K562 (cell line): ENCODE measurements around the gene MPP7. TPM values are rescaled to one million over a fixed set of nuclear protein-coding genes. Genes with fewer than 3 reads are reported as not detected.

Experiments used
- ATAC-seq: fragments of 200-7000 bp; cut with Tn5 transposase; 3 replicates; pipeline ENCODE4 v1.9.1; 2020; ENCODE audit warnings: moderate library complexity
- BruUV-seq: library from RNA; stranded (reverse); fragments of 400-500 nt; replicated peaks from 2 replicates; lab custom pipeline; 2021; lab: Mats Ljungman, UMichigan
- CTCF ChIA-PET: fragments of 300-600 bp; formaldehyde crosslinking; extraction: SDS; loops from one replicate; lab custom pipeline; 2021; ENCODE audit warnings: low intra/inter-chr PET ratio; lab: Yijun Ruan, JAX
- POLR2A ChIA-PET: fragments of 300-600, 350-650 bp; sonication (Branson Sonifier 250); formaldehyde crosslinking; extraction: SDS; loops from one replicate; lab custom pipeline; 2021; ENCODE audit warnings: antibody characterized with exemption, inconsistent platforms; lab: Yijun Ruan, JAX
- DNase-seq, 4 experiments: peaks; one replicate each; pipeline versions ENCODE4 v3.0.0 to v3.0.0-alpha.2; 2011 to 2018; ENCODE audit warnings: low spot score in 3 of 4, mixed read lengths in 3 of 4; ENCODE audit errors: extremely low read depth in 1 of 4
- FAIRE-seq: peaks from 2 replicates; lab custom pipeline; 2011; peaks lifted over from hg19 to GRCh38; lab: Jason Lieb, UNC
- H2AFZ ChIP-seq: 2 replicates; pipeline ENCODE4 v1.6.0; 2011; ENCODE audit warnings: low read depth, low read length, control low read depth, inconsistent platforms
- H3K27ac ChIP-seq: fragments of 200-600 bp; 3 replicates; pipeline ENCODE4 v1.8.0; 2011; ENCODE audit warnings: low read depth, mild to moderate bottlenecking, control low read depth, inconsistent platforms, low read length, moderate library complexity, mixed read lengths; ENCODE audit errors: extremely low read depth
- H3K27me3 ChIP-seq, 2 experiments: fragments of 300-600 bp in 1 of 2; 2 replicates in 1 of 2; 3 replicates in 1 of 2; pipeline versions ENCODE4 v1.6.0 to v1.8.0; 2011; ENCODE audit warnings: inconsistent platforms in 2 of 2, low read length in 2 of 2, mild to moderate bottlenecking in 1 of 2, mixed read lengths in 1 of 2, moderate library complexity in 1 of 2; ENCODE audit not compliant: control insufficient read depth in 2 of 2, insufficient read depth in 2 of 2
- H3K36me3 ChIP-seq: fragments of 300-600 bp; 3 replicates; pipeline ENCODE4 v1.8.0; 2011; ENCODE audit warnings: mild to moderate bottlenecking, low read length, inconsistent platforms; ENCODE audit not compliant: control insufficient read depth, insufficient read depth
- H3K4me1 ChIP-seq, 2 experiments: fragments of 200-600 bp in 1 of 2; replicated peaks in 1 of 2; 2 replicates in 1 of 2; 3 replicates in 1 of 2; pipeline versions ENCODE4 v1.5.1 to v1.8.0; 2011; ENCODE audit warnings: inconsistent platforms in 2 of 2, low read length in 2 of 2, mild to moderate bottlenecking in 1 of 2, mixed read lengths in 1 of 2, moderate library complexity in 1 of 2; ENCODE audit not compliant: control insufficient read depth in 2 of 2, insufficient read depth in 2 of 2
- H3K4me2 ChIP-seq: 2 replicates; pipeline ENCODE4 v1.6.1; 2011; ENCODE audit warnings: low read length, control low read depth, inconsistent platforms, mixed read lengths; ENCODE audit not compliant: insufficient read depth
- H3K4me3 ChIP-seq: fragments of 200-600 bp; sonication (generic), shearing (Covaris generic); 2 replicates; pipeline ENCODE4 v1.5.1; 2016; ENCODE audit warnings: control low read depth, inconsistent platforms
- H3K79me2 ChIP-seq: fragments of 200-600 bp; 3 replicates; pipeline ENCODE4 v1.8.0; 2011; ENCODE audit warnings: low read length, inconsistent platforms; ENCODE audit not compliant: control insufficient read depth, insufficient read depth
- H3K9ac ChIP-seq, 2 experiments: 2 replicates each; pipeline versions ENCODE4 v1.6.0 to v1.6.1; 2011; ENCODE audit warnings: low read depth in 2 of 2, low read length in 2 of 2, control low read depth in 1 of 2, inconsistent platforms in 1 of 2, mild to moderate bottlenecking in 1 of 2, mixed read lengths in 1 of 2; ENCODE audit not compliant: insufficient read depth in 1 of 2
- H3K9me1 ChIP-seq: one replicate; pipeline ENCODE4 v1.6.0; 2011; ENCODE audit warnings: inconsistent platforms, mild to moderate bottlenecking, low read length, moderate library complexity; ENCODE audit not compliant: control insufficient read depth, insufficient read depth
- H3K9me3 ChIP-seq: replicated peaks from 2 replicates; pipeline ENCODE4 v1.5.1; 2011; ENCODE audit warnings: low read depth, low read length, inconsistent platforms; ENCODE audit not compliant: control insufficient read depth, insufficient read depth
- H4K20me1 ChIP-seq: replicated peaks from 2 replicates; pipeline ENCODE4 v1.6.1; 2011; ENCODE audit warnings: low read length, inconsistent platforms, mixed read lengths; ENCODE audit not compliant: control insufficient read depth, insufficient read depth
- COPS2 ChIP-seq: fragments of 450-650 bp; conservative IDR thresholded peaks from 2 replicates; pipeline ENCODE4 v1.6.1; 2016; ENCODE audit warnings: mild to moderate bottlenecking, moderate library complexity
- CREM ChIP-seq: IDR thresholded peaks from 2 replicates; pipeline ENCODE4 v1.6.1; 2014; ENCODE audit warnings: antibody characterized with exemption, low read depth
- KDM5B ChIP-seq: fragments of 200-600 bp; sonication (generic); IDR thresholded peaks from 2 replicates; pipeline ENCODE4 v1.6.1; 2012; ENCODE audit warnings: low read depth, mild to moderate bottlenecking, moderate library complexity, low read length, control low read depth, inconsistent platforms; ENCODE audit not compliant: insufficient replicate concordance
- TFAM ChIP-seq: fragments of 250-450 bp; sonication (Bioruptor Pico); conservative IDR thresholded peaks from 2 replicates; pipeline ENCODE4 v1.5.0; 2021; ENCODE audit warnings: mild to moderate bottlenecking, moderate library complexity
- ZBTB11 ChIP-seq, 3 experiments: fragments of 200-800 bp in 1 of 3; fragments of 250-450 bp in 1 of 3; fragments of 450-650 bp in 1 of 3; sonication (Bioruptor Pico) in 1 of 3; sonication (Bioruptor generic) in 1 of 3; formaldehyde crosslinking in 1 of 3; IDR thresholded peaks; 2 replicates each; pipeline versions ENCODE4 v1.6.1 to v1.8.0; 2016 to 2022; ENCODE audit warnings: mild to moderate bottlenecking in 2 of 3, missing genetic modification characterization in 2 of 3, missing compliant biosample characterization in 1 of 3, moderate library complexity in 1 of 3
- ZC3H8 ChIP-seq: fragments of 450-650 bp; IDR thresholded peaks from 2 replicates; pipeline ENCODE4 v1.6.1; 2017
- WGBS: fragments of 100-300 bp; shearing (Covaris generic); methylation state at CpG from one replicate; pipeline ENCODE4 v1.1.6; 2016; ENCODE audit warnings: low coverage, mixed read lengths; ENCODE audit not compliant: insufficient coverage; ENCODE audit errors: missing lambda C conversion rate; 5-methylcytosine and 5-hydroxymethylcytosine counted together
- in situ Hi-C: fragments of 300-500 bp; cut with MboI; formaldehyde crosslinking; loops from 4 replicates; pipeline ENCODE4 v1.15.0; 2018; ENCODE audit warnings: inconsistent platforms, mixed read lengths
- intact Hi-C: fragments of 100-400 bp; cut with micrococcal nuclease; formaldehyde crosslinking; loops from 2 replicates; pipeline ENCODE4 v1.14.2; 2022
- polyA plus RNA-seq, 8 experiments: library from polyadenylated mRNA; depleted of rRNA in 4 of 8; stranded (reverse) in 5 of 8; unstranded in 3 of 8; fragments of >200 nt; fragmentation: Nextera tagmentation in 2 of 8; fragmentation: Illumina TruSeq in 1 of 8; extraction: Ambion mirVana in 2 of 8; extraction: Trizol in 1 of 8; gene quantifications; 2 replicates each; pipeline versions ENCODE4 v1.2.1 to v1.2.3, GENCODE V29; 2011 to 2014; ENCODE audit warnings: inconsistent platforms in 1 of 8, missing spikeins in 1 of 8
- total RNA-seq, 7 experiments: library from RNA; depleted of rRNA in 6 of 7; stranded (reverse); fragments of >200 nt in 6 of 7; fragmentation: Illumina TruSeq in 2 of 7; extraction: Trizol in 2 of 7; gene quantifications; 2 replicates each; pipeline versions ENCODE4 v1.2.1 to v1.2.3, GENCODE V29; 2011 to 2021; ENCODE audit warnings: low replicate concordance in 1 of 7
- TF ChIP-seq, protein P1 (sequence below), 2 experiments: IDR thresholded peaks; 2 replicates each; pipeline ENCODE4 v1.6.1; 2012; ENCODE audit warnings: improper control_type of control experiment in 2 of 2, low read depth in 2 of 2, low read length in 2 of 2, borderline replicate concordance in 1 of 2

Gene MPP7
- total and polyA plus RNA-seq, 9 of the 15 experiments (the other 6 are each of a cell fraction or from before 2014, with no cell fraction given) = 0.03 to 0.50 (median 0.23) TPM

DNA sequence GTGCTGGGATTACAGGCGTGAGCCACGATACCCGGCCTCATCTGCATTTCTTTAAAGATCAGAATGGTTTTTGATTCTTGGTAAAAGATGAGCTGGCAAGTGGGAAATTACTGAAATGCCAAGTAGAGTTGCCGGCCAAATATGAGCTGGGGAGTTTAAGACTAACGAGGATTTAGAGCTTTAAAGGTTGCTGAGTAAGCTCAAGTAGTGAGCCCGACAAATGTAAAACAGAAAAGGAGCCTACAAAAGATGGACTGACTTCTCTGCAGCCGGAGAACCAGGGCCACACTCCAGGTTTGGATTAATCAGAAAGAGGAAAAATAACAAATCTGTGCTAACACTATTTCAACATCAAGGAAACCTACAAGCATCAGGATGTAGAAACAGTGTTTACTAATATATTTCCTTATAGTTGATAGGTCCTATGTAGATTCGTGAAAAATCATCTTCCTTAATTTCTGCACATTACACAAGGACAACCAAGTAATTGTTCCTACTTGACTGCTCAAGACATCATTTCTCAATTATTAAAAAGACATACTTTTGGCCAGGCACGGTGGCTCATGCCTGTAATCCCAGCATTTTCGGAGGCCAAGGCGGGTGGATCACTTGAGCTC is 49.6 kb downstream of the MPP7 start:
- Histone ChIP-seq H3K79me2 (no peaks in the 10 kb centered on the region), H3K4me3 (no peak overlapping the region), H2AFZ (no peak overlapping the region), H3K27ac (no peak overlapping the region), H3K9ac (no peak overlapping the region), H3K4me2 (no peak overlapping the region), H3K36me3 (no peaks in the 10 kb centered on the region), H3K9me3 (no peaks in the 10 kb centered on the region), H3K27me3 (peaks cover 2 to 3% of the 10 kb centered on the region in 2 experiments; a peak in 4 of 5 replicates), H4K20me1 (no peaks in the 10 kb centered on the region), H3K4me1 (no peaks in the 10 kb centered on the region), H3K9me1 (no peaks in the 10 kb centered on the region)
- POLR2A ChIA-PET = no interaction called here
- DNase-seq (no peak), ATAC-seq (no peak), FAIRE-seq (no peak)
- in situ Hi-C loops = loop anchor here (5.0 kb wide), 1 partner anchor 129 kb away; no protein-coding TSS in a partner anchor
- WGBS = under 1% methylated on average over 11 of the region's 11 CpGs
- CTCF ChIA-PET = no interaction called here
- no TSS peak for BruUV-seq
- intact Hi-C loops = no loop called here
- TF ChIP-seq CREM (no peak), COPS2 (no peak), ZBTB11 (CRISPR knock-in tag; IDR thresholded peaks at IDR 0.05) (no peak), KDM5B (no peak), ZC3H8 (no peak), TFAM (CRISPR knock-in tag) (no peak)
- TF ChIP-seq, protein P1, sequence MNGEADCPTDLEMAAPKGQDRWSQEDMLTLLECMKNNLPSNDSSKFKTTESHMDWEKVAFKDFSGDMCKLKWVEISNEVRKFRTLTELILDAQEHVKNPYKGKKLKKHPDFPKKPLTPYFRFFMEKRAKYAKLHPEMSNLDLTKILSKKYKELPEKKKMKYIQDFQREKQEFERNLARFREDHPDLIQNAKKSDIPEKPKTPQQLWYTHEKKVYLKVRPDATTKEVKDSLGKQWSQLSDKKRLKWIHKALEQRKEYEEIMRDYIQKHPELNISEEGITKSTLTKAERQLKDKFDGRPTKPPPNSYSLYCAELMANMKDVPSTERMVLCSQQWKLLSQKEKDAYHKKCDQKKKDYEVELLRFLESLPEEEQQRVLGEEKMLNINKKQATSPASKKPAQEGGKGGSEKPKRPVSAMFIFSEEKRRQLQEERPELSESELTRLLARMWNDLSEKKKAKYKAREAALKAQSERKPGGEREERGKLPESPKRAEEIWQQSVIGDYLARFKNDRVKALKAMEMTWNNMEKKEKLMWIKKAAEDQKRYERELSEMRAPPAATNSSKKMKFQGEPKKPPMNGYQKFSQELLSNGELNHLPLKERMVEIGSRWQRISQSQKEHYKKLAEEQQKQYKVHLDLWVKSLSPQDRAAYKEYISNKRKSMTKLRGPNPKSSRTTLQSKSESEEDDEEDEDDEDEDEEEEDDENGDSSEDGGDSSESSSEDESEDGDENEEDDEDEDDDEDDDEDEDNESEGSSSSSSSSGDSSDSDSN (IDR thresholded peaks at IDR 0.05; ENCODE audit: borderline replicate concordance in 1 of 2, low read depth in 2 of 2, low read length in 2 of 2) = no peak
